Activated CD8-positive, alpha-beta memory T cell treated with anti-CD3 and anti-CD28 coated beads, Interleukin-2, amount 50 U/mL, for 24 hours (primary cell): Measurements from ENCODE around the gene AFF1.
"Not testable (repeated sequence)": the region's sequence is repeated elsewhere in the genome, so short reads cannot be mapped to it uniquely, and the experiment has no call there.

ENCODE experiments used
- DNase-seq: peaks from one replicate; pipeline ENCODE4 v3.0.0-alpha.2; 2020; ENCODE audit errors: extremely low read depth

Gene AFF1

GRCh38 chr4:87080462-87080861 lies 145.7 kb downstream of the AFF1 start:
- DNase-seq: no peak

- DNase-seq: no peak
Measured at GRCh38 chr4:87081826-87082225, 147.0 kb downstream of the AFF1 start.

- DNase-seq: not testable (repeated sequence)
Measured at GRCh38 chr4:87085732-87086131, 150.9 kb downstream of the AFF1 start.

GRCh38 chr4:87086143-87086805 lies 151.5 kb downstream of the AFF1 start:
- no peak for DNase-seq

- no peak for DNase-seq
Measured at GRCh38 chr4:87087015-87087414, 152.2 kb downstream of the AFF1 start.

- no peak for DNase-seq
Measured at GRCh38 chr4:87087420-87087819, 152.6 kb downstream of the AFF1 start.

GRCh38 chr4:87088186-87088585 lies 153.4 kb downstream of the AFF1 start:
- DNase-seq: no peak

GRCh38 chr4:87089368-87089767 lies 154.6 kb downstream of the AFF1 start:
- DNase-seq: no peak

GRCh38 chr4:87090305-87090704 lies 155.5 kb downstream of the AFF1 start:
- no peak for DNase-seq

GRCh38 chr4:87092389-87093141 lies 157.8 kb downstream of the AFF1 start:
- DNase-seq: no peak

- peak; percentile 1 for DNase-seq
Measured at GRCh38 chr4:87093443-87094123, 158.8 kb downstream of the AFF1 start.

GRCh38 chr4:87097075-87097474 lies 162.3 kb downstream of the AFF1 start:
- no peak for DNase-seq

- DNase-seq: no peak
Measured at GRCh38 chr4:87100168-87100567, 165.4 kb downstream of the AFF1 start.

GRCh38 chr4:87101543-87102199 lies 166.9 kb downstream of the AFF1 start:
- DNase-seq: no peak

GRCh38 chr4:87103086-87103485 lies 168.3 kb downstream of the AFF1 start:
- no peak for DNase-seq

GRCh38 chr4:87103691-87104187 lies 168.9 kb downstream of the AFF1 start:
- no peak for DNase-seq

- DNase-seq: no peak
Measured at GRCh38 chr4:87105101-87105845, 170.5 kb downstream of the AFF1 start.

- no peak for DNase-seq
Measured at GRCh38 chr4:87108142-87108546, 173.3 kb downstream of the AFF1 start.

- DNase-seq: no peak
Measured at GRCh38 chr4:87109121-87109520, 174.3 kb downstream of the AFF1 start.

- DNase-seq: no peak
Measured at GRCh38 chr4:87109945-87110344, 175.1 kb downstream of the AFF1 start.

GRCh38 chr4:87112063-87112462 lies 177.3 kb downstream of the AFF1 start:
- no peak for DNase-seq
